ENCODE measurements around the gene F2RL2. TPM values are rescaled to one million over a fixed set of nuclear protein-coding genes. Genes with fewer than 3 reads are reported as not detected.

Gene F2RL2
- total and polyA plus RNA-seq, 10 of the 15 experiments (the other 5 are each of a cell fraction or from before 2014, with no cell fraction given) = 0.03 to 0.24 (median 0.08) TPM; not detected in 5

GRCh38 chr5:76570153-76570552, 53.0 kb downstream of the F2RL2 start:
- Histone ChIP-seq H3K27ac (ENCODE audit: control insufficient read depth, insufficient read depth) (no peak overlapping the region), H2AFZ (ENCODE audit: control insufficient read depth, low read depth, low read length) (no peak overlapping the region), H3K79me2 (ENCODE audit: control insufficient read depth, insufficient read depth, low read length) (no peaks in the 10 kb centered on the region), H3K27me3 (replicated peaks in 1 of 2; ENCODE audit: control insufficient read depth in 2 of 2, insufficient read depth in 2 of 2, low read length in 1 of 2) (no peaks in the 10 kb centered on the region), H3K4me2 (ENCODE audit: control insufficient read depth, insufficient read depth) (no peak overlapping the region), H3K9me3 (replicated peaks; ENCODE audit: control insufficient read depth, insufficient read depth, low read length) (no peaks in the 10 kb centered on the region), H3K4me3 (no peak overlapping the region), H4K20me1 (ENCODE audit: control insufficient read depth, insufficient read depth) (no peaks in the 10 kb centered on the region), H3K36me3 (ENCODE audit: control insufficient read depth in 2 of 2, insufficient read depth in 2 of 2, low read length in 1 of 2) (no peaks in the 10 kb centered on the region; a peak in 1 of 4 replicates), H3K4me1 (ENCODE audit: control insufficient read depth, insufficient read depth, low read length) (no peaks in the 10 kb centered on the region), H3K9ac (ENCODE audit: control insufficient read depth, insufficient read depth, low read length) (no peak overlapping the region)
- DNase-seq (ENCODE audit: low read depth, low spot score) = no peak
- BruUV-seq (replicated peaks) = no TSS peak
- ChIA-PET POLR2A (no interaction called here), SMC1A (ENCODE audit: uncharacterized antibody, unreplicated experiment) (interaction anchor here (1.5 to 4.4 kb wide), 4 partner anchors 12 to 167 kb away, joined by 4 to 28 read pairs (median 8); partner anchors contain the start of gene IQGAP2), CTCF (interaction anchor here (1.1 to 5.3 kb wide), 4 partner anchors 13 to 1627 kb away, joined by 3 to 40 read pairs (median 6); no protein-coding TSS in a partner anchor), RAD21 (ENCODE audit: unreplicated experiment) (no interaction called here)
- no peak for FAIRE-seq
- ATAC-seq = no peak
- 63% methylated on average over 4 of the region's 4 CpGs for whole genome bisulfite sequencing (ENCODE audit: insufficient coverage, insufficient replicate concordance, low lambda C conversion rate, missing lambda C conversion rate)
- in situ Hi-C loops (cut with MboI) (no loop called here), intact Hi-C loops (cut with micrococcal nuclease; ENCODE audit: unreplicated experiment) (no loop called here)
- TF ChIP-seq MEF2B (IDR thresholded peaks at IDR 0.05; ENCODE audit: partially characterized antibody, poor library complexity, severe bottlenecking) (no peak), TAF1 (IDR thresholded peaks at IDR 0.05; ENCODE audit: borderline replicate concordance, low read depth, low read length) (no peak), GATAD2B (conservative IDR thresholded peaks at IDR 0.05; ENCODE audit: low read depth) (no peak), RB1 (IDR thresholded peaks at IDR 0.05; ENCODE audit: borderline replicate concordance) (no peak), RELA (IDR thresholded peaks at IDR 0.05; ENCODE audit: borderline replicate concordance, partially characterized antibody) (no peak), SMAD1 (IDR thresholded peaks at IDR 0.05; ENCODE audit: low read depth, partially characterized antibody) (no peak), HDGF (IDR thresholded peaks at IDR 0.05) (no peak), NFYB (IDR thresholded peaks at IDR 0.05; ENCODE audit: insufficient read depth, low read depth, low read length) (no peak), ZBTB40 (IDR thresholded peaks at IDR 0.05; ENCODE audit: borderline replicate concordance) (no peak), KLF5 (IDR thresholded peaks at IDR 0.05; ENCODE audit: partially characterized antibody) (no peak), ESRRA (IDR thresholded peaks at IDR 0.05; ENCODE audit: low read length) (no peak), POLR2AphosphoS2 (IDR thresholded peaks at IDR 0.05; ENCODE audit: low read depth, low read length) (no peak)
- TF ChIP-seq, protein P1, sequence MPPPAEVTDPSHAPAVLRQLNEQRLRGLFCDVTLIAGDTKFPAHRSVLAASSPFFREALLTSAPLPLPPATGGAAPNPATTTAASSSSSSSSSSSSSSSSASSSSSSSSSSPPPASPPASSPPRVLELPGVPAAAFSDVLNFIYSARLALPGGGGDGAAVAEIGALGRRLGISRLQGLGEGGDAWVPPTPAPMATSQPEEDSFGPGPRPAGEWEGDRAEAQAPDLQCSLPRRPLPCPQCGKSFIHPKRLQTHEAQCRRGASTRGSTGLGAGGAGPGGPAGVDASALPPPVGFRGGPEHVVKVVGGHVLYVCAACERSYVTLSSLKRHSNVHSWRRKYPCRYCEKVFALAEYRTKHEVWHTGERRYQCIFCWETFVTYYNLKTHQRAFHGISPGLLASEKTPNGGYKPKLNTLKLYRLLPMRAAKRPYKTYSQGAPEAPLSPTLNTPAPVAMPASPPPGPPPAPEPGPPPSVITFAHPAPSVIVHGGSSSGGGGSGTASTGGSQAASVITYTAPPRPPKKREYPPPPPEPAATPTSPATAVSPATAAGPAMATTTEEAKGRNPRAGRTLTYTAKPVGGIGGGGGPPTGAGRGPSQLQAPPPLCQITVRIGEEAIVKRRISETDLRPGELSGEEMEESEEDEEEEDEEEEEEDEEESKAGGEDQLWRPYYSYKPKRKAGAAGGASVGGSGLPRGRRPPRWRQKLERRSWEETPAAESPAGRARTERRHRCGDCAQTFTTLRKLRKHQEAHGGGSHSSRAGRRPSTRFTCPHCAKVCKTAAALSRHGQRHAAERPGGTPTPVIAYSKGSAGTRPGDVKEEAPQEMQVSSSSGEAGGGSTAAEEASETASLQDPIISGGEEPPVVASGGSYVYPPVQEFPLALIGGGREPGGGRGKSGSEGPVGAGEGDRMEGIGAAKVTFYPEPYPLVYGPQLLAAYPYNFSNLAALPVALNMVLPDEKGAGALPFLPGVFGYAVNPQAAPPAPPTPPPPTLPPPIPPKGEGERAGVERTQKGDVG (CRISPR knock-in tag; IDR thresholded peaks at IDR 0.05) = no peak
